ENCODE data around the gene TPSD1.
"Not testable (repeated sequence)": the region's sequence is repeated elsewhere in the genome, so short reads cannot be mapped to it uniquely, and the experiment has no call there.

DNA sequence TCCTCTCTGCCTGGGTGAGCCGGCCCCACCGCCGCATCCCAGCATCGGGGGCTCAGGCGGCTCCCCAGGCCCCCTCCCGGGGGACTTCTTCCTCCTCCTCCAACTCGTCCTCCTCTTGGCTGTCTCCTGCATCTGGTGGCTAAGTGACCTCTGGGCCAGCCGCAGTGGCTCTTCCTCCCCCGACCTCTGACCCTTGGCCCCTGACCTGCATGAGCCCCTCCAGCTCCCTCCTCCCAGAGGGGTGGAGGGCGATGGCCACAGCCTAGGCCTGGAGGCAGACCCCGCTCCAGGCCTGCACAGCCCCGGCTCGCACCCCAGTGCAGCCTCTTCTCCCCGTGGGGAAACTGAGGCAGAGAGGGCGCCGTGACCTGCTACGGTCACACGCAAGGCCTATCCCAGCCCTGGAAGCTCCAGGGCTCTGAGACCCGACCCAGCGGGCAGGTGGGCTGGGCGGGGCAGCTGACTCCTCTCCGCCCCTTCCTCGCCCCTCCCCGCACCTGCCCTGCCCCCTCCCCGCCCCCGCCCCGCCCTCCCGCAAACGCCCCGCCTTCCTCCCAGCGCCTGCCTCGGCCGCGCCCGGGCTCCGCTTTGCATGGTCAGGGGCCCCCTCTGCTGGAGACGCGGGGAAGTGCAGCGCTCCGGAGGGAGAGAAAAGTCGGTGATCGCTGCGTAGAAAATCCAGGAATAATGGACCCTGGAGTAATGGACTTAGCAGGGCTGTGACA is 6.7 kb upstream of the TPSD1 start:
- TF ChIP-seq, protein P1, sequence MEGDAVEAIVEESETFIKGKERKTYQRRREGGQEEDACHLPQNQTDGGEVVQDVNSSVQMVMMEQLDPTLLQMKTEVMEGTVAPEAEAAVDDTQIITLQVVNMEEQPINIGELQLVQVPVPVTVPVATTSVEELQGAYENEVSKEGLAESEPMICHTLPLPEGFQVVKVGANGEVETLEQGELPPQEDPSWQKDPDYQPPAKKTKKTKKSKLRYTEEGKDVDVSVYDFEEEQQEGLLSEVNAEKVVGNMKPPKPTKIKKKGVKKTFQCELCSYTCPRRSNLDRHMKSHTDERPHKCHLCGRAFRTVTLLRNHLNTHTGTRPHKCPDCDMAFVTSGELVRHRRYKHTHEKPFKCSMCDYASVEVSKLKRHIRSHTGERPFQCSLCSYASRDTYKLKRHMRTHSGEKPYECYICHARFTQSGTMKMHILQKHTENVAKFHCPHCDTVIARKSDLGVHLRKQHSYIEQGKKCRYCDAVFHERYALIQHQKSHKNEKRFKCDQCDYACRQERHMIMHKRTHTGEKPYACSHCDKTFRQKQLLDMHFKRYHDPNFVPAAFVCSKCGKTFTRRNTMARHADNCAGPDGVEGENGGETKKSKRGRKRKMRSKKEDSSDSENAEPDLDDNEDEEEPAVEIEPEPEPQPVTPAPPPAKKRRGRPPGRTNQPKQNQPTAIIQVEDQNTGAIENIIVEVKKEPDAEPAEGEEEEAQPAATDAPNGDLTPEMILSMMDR (conservative IDR thresholded peaks at IDR 0.05; ENCODE audit: low read depth, low read length), result not testable (repeated sequence)
- TF ChIP-seq EZH2phosphoT487 (IDR thresholded peaks at IDR 0.05; ENCODE audit: borderline replicate concordance, low read length); EZH2 (IDR thresholded peaks at IDR 0.05; ENCODE audit: low read length, unreplicated experiment): not testable (repeated sequence)
